Stomach (tissue), 4 donors: ENCODE results near the gene ASXL2.

Experiments
- CTCF ChIP-seq, 7 experiments: fragments of 450-650 bp in 4 of 7; fragments of 200-600 bp in 3 of 7; sonication (generic) in 3 of 7; IDR thresholded peaks; one replicate each; pipeline ENCODE4 v1.5.1; 2016 to 2019; ENCODE audit warnings: antibody characterized with exemption in 7 of 7, control low read depth in 2 of 7, mild to moderate bottlenecking in 1 of 7
- EP300 ChIP-seq: sonication (generic); formaldehyde crosslinking; IDR thresholded peaks from one replicate; pipeline ENCODE4 v1.6.1; 2017; ENCODE audit warnings: antibody characterized with exemption
- POLR2A ChIP-seq, 4 donors: fragments of 450-650 bp; IDR thresholded peaks; one replicate each; pipeline ENCODE4 v1.6.1; 2016; ENCODE audit warnings: antibody characterized with exemption in 4 of 4, control low read depth in 2 of 4, mild to moderate bottlenecking in 1 of 4, moderate library complexity in 1 of 4
- POLR2AphosphoS5 ChIP-seq, 3 donors: sonication (generic); formaldehyde crosslinking; IDR thresholded peaks; one replicate each; pipeline ENCODE4 v1.6.1; 2016; ENCODE audit warnings: antibody characterized with exemption in 3 of 3

- TF ChIP-seq CTCF (IDR thresholded peaks at IDR 0.05) (no peak), POLR2A (IDR thresholded peaks at IDR 0.05) (no peak), EP300 (no peak), POLR2AphosphoS5 (IDR thresholded peaks at IDR 0.05) (no peak)
Measured at GRCh38 chr2:25806941-25807340, 71.3 kb downstream of the ASXL2 start.
